Mesenchymal stem cell (in vitro differentiated cells and primary cell): Measurements from ENCODE around the gene POLR3B.
A peak's percentile ranks its signal among the peaks of the same experiment; 100 is the strongest.

Source experiments
- DNase-seq: peaks from one replicate; pipeline ENCODE4 v3.0.0-alpha.2; 2013
- H2AFZ ChIP-seq: one replicate; pipeline ENCODE4 v1.6.1; 2013; ENCODE audit warnings: low read depth, mild to moderate bottlenecking, control low read depth, inconsistent platforms, low read length, moderate library complexity
- H2AK5ac ChIP-seq: 2 replicates; pipeline ENCODE4 v1.6.1; 2013; ENCODE audit warnings: low read length, moderate library complexity, mild to moderate bottlenecking, inconsistent platforms; ENCODE audit not compliant: severe bottlenecking
- H2BK120ac ChIP-seq: one replicate; pipeline ENCODE4 v1.6.1; 2013; ENCODE audit warnings: low read depth, mild to moderate bottlenecking, inconsistent platforms, low read length, moderate library complexity
- H2BK12ac ChIP-seq, 2 experiments: one replicate each; pipeline ENCODE4 v1.6.1; 2013; ENCODE audit warnings: inconsistent platforms in 2 of 2, low read length in 2 of 2, mild to moderate bottlenecking in 2 of 2, moderate library complexity in 2 of 2, control low read depth in 1 of 2
- H2BK15ac ChIP-seq: one replicate; pipeline ENCODE4 v1.6.1; 2013; ENCODE audit warnings: mild to moderate bottlenecking, low read depth, inconsistent platforms; ENCODE audit not compliant: poor library complexity, severe bottlenecking
- H2BK5ac ChIP-seq: 2 replicates; pipeline ENCODE4 v1.6.1; 2013; ENCODE audit warnings: low read depth, mild to moderate bottlenecking, low read length, control low read depth, inconsistent platforms; ENCODE audit not compliant: poor library complexity, severe bottlenecking
- H3K14ac ChIP-seq, 2 experiments: one replicate each; pipeline ENCODE4 v1.6.1; 2013; ENCODE audit warnings: inconsistent platforms in 2 of 2, low read length in 2 of 2, control low read depth in 1 of 2, mild to moderate bottlenecking in 1 of 2, moderate library complexity in 1 of 2
- H3K18ac ChIP-seq, 2 experiments: one replicate each; pipeline ENCODE4 v1.6.1; 2013; ENCODE audit warnings: inconsistent platforms in 2 of 2, low read length in 2 of 2, control low read depth in 1 of 2, low read depth in 1 of 2, mild to moderate bottlenecking in 1 of 2
- H3K23ac ChIP-seq, 2 experiments: one replicate each; pipeline ENCODE4 v1.6.1; 2013; ENCODE audit warnings: inconsistent platforms in 2 of 2, low read length in 2 of 2, mild to moderate bottlenecking in 2 of 2, moderate library complexity in 2 of 2, control low read depth in 1 of 2
- H3K27ac ChIP-seq: 2 replicates; pipeline ENCODE4 v1.5.1; 2013; ENCODE audit warnings: mild to moderate bottlenecking, moderate library complexity, low read length, control low read depth, inconsistent platforms; ENCODE audit not compliant: poor library complexity, severe bottlenecking
- H3K27me3 ChIP-seq, 2 experiments: 2 replicates each; pipeline versions ENCODE4 v1.6.1 to v1.7.0; 2013; ENCODE audit warnings: low read length in 2 of 2, mild to moderate bottlenecking in 2 of 2, moderate library complexity in 2 of 2, control low read depth in 1 of 2, inconsistent platforms in 1 of 2; ENCODE audit not compliant: control insufficient read depth in 1 of 2, insufficient read depth in 1 of 2
- H3K36me3 ChIP-seq, 2 experiments: 2 replicates each; pipeline versions ENCODE4 v1.6.1 to v1.7.0; 2013; ENCODE audit warnings: low read length in 2 of 2, control low read depth in 1 of 2, inconsistent platforms in 1 of 2, low read depth in 1 of 2, mild to moderate bottlenecking in 1 of 2; ENCODE audit not compliant: insufficient read depth in 2 of 2, control insufficient read depth in 1 of 2
- H3K4ac ChIP-seq, 2 experiments: one replicate each; pipeline ENCODE4 v1.6.1; 2013; ENCODE audit warnings: inconsistent platforms in 2 of 2, low read length in 2 of 2, mild to moderate bottlenecking in 2 of 2, moderate library complexity in 2 of 2, control low read depth in 1 of 2, low read depth in 1 of 2
- H3K4me1 ChIP-seq: 2 replicates; pipeline ENCODE4 v1.6.1; 2013; ENCODE audit warnings: low read depth, low read length, control low read depth; ENCODE audit not compliant: control insufficient read depth, insufficient read depth
- H3K4me2 ChIP-seq: 2 replicates; pipeline ENCODE4 v1.6.1; 2013; ENCODE audit warnings: low read length, mild to moderate bottlenecking, inconsistent platforms; ENCODE audit not compliant: poor library complexity, severe bottlenecking
- H3K4me3 ChIP-seq, 2 experiments: 2 replicates each; pipeline versions ENCODE4 v1.5.1 to v1.7.0; 2013; ENCODE audit warnings: low read length in 2 of 2, mild to moderate bottlenecking in 2 of 2, control low read depth in 1 of 2, low read depth in 1 of 2; ENCODE audit not compliant: insufficient read depth in 1 of 2
- H3K79me1 ChIP-seq: replicated peaks from 2 replicates; pipeline ENCODE4 v1.6.1; 2013; ENCODE audit warnings: mild to moderate bottlenecking, control low read depth, low read length, inconsistent platforms; ENCODE audit not compliant: poor library complexity, severe bottlenecking
- H3K9ac ChIP-seq: 2 replicates; pipeline ENCODE4 v1.7.0; 2013; ENCODE audit warnings: mild to moderate bottlenecking, low read length, moderate library complexity
- H3K9me3 ChIP-seq: 2 replicates; pipeline ENCODE4 v1.7.0; 2013; ENCODE audit warnings: mild to moderate bottlenecking, low read length; ENCODE audit not compliant: control insufficient read depth
- H4K8ac ChIP-seq: one replicate; pipeline ENCODE4 v1.6.1; 2013; ENCODE audit warnings: inconsistent platforms, mild to moderate bottlenecking, low read length, moderate library complexity
- H4K91ac ChIP-seq: one replicate; pipeline ENCODE4 v1.6.1; 2013; ENCODE audit warnings: mild to moderate bottlenecking, low read length, inconsistent platforms
- WGBS: methylation state at CpG from one replicate; pipeline ENCODE4 v1.1.7; 2013; ENCODE audit warnings: mixed read lengths; 5-methylcytosine and 5-hydroxymethylcytosine counted together

Gene POLR3B

DNA sequence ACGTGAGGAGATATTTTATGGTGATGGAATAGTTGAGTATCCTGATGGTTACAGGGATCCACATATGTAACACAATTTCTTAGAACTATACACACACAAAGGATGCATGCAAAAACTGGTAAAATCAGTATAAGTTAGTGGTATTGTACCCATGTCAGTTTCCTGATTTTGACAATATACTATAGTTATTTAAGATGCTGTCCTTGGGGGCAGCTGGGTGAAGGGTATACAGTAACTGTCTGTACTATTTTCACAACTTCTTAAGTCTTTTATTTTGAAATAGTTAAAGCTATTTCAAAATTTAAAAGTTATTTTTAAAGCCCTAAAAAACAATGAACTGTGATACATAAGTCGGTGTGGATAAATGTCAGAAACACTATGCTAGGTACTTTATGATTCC, 24.5 kb upstream of the POLR3B start:
- H4K8ac ChIP-seq = no peak overlapping the region
- H3K4ac ChIP-seq = no peak overlapping the region
- H3K23ac ChIP-seq = no peak overlapping the region
- no peak overlapping the region for H3K4me2 ChIP-seq
- no peak for DNase-seq
- H4K91ac ChIP-seq = no peak overlapping the region
- H2BK5ac ChIP-seq = no peak overlapping the region
- H2BK15ac ChIP-seq = no peak overlapping the region
- 100% methylated on average over 1 of the region's 2 CpGs for WGBS
- no peak overlapping the region for H3K14ac ChIP-seq
- no peak overlapping the region for H3K4me3 ChIP-seq
- H3K18ac ChIP-seq = no peak overlapping the region
- no peaks in the 10 kb centered on the region for H3K4me1 ChIP-seq
- no peak overlapping the region for H2BK12ac ChIP-seq
- no peak overlapping the region for H2AK5ac ChIP-seq
- H3K79me1 ChIP-seq = no peaks in the 10 kb centered on the region
- no peak overlapping the region for H3K9ac ChIP-seq
- no peak overlapping the region for H3K27ac ChIP-seq
- H3K36me3 ChIP-seq = peaks cover 2 to 29% of the 10 kb centered on the region in 2 experiments
- H2BK120ac ChIP-seq = no peak overlapping the region
- H3K9me3 ChIP-seq = no peaks in the 10 kb centered on the region
- no peak overlapping the region for H2AFZ ChIP-seq
- H3K27me3 ChIP-seq = no peaks in the 10 kb centered on the region

DNA sequence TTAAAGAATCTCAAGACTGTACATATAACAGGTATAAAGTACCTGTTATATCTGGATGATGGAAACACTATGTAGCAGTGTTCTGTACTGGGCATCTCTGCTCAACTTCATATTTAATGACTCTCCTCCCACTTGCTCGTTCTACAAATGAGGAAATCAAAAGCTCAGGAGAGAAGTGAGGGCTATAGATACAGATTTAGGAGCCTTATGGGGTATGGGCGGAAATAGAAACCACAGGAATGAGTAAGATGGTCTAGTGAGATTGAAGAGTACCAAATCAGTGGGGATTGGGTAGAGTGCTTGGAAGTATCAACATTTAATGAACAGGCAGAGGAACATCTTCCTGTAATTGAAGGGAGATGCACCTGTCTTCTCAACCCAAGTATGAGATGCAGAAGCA, 23.8 kb upstream of the POLR3B start:
- no peak overlapping the region for H3K4ac ChIP-seq
- no peak overlapping the region for H3K4me3 ChIP-seq
- no peak overlapping the region for H2BK12ac ChIP-seq
- no peak overlapping the region for H2AFZ ChIP-seq
- no peaks in the 10 kb centered on the region for H3K4me1 ChIP-seq
- peaks cover 1 to 29% of the 10 kb centered on the region in 2 experiments for H3K36me3 ChIP-seq
- H3K27ac ChIP-seq = no peak overlapping the region
- H3K9ac ChIP-seq = no peak overlapping the region
- no peak for DNase-seq
- H3K27me3 ChIP-seq = no peaks in the 10 kb centered on the region
- no peak overlapping the region for H3K4me2 ChIP-seq
- WGBS = 93% methylated on average over 2 of the region's 2 CpGs
- H3K79me1 ChIP-seq = no peaks in the 10 kb centered on the region
- no peak overlapping the region for H4K8ac ChIP-seq
- H3K18ac ChIP-seq = no peak overlapping the region
- H3K14ac ChIP-seq = no peak overlapping the region
- H3K23ac ChIP-seq = no peak overlapping the region
- H3K9me3 ChIP-seq = no peaks in the 10 kb centered on the region
- no peak overlapping the region for H2BK120ac ChIP-seq
- H2BK5ac ChIP-seq = no peak overlapping the region
- H2BK15ac ChIP-seq = no peak overlapping the region
- no peak overlapping the region for H2AK5ac ChIP-seq
- no peak overlapping the region for H4K91ac ChIP-seq

- H2AK5ac ChIP-seq = no peak overlapping the region
- no peaks in the 10 kb centered on the region for H3K27me3 ChIP-seq
- no peak overlapping the region for H2BK5ac ChIP-seq
- H2AFZ ChIP-seq = no peak overlapping the region
- no peak overlapping the region for H3K23ac ChIP-seq
- no peak overlapping the region for H3K4me3 ChIP-seq
- peaks cover 3 to 7% of the 10 kb centered on the region in 2 experiments for H3K36me3 ChIP-seq
- no peak overlapping the region for H2BK120ac ChIP-seq
- no peak overlapping the region for H3K18ac ChIP-seq
- H3K79me1 ChIP-seq = no peaks in the 10 kb centered on the region
- H4K8ac ChIP-seq = no peak overlapping the region
- no peak overlapping the region for H3K27ac ChIP-seq
- no peak overlapping the region for H2BK12ac ChIP-seq
- peaks cover 1% of the 10 kb centered on the region for H3K4me1 ChIP-seq
- H4K91ac ChIP-seq = no peak overlapping the region
- no peak overlapping the region for H3K4me2 ChIP-seq
- DNase-seq = no peak
- peak overlapping the region; percentile 45 for H3K9ac ChIP-seq
- no peak overlapping the region for H3K4ac ChIP-seq
- WGBS = 100% methylated on average over 2 of the region's 2 CpGs
- no peak overlapping the region for H2BK15ac ChIP-seq
- no peak overlapping the region for H3K14ac ChIP-seq
- H3K9me3 ChIP-seq = no peaks in the 10 kb centered on the region
Observed at GRCh38 chr12:106341086-106341877, 16.3 kb upstream of the POLR3B start.

DNA sequence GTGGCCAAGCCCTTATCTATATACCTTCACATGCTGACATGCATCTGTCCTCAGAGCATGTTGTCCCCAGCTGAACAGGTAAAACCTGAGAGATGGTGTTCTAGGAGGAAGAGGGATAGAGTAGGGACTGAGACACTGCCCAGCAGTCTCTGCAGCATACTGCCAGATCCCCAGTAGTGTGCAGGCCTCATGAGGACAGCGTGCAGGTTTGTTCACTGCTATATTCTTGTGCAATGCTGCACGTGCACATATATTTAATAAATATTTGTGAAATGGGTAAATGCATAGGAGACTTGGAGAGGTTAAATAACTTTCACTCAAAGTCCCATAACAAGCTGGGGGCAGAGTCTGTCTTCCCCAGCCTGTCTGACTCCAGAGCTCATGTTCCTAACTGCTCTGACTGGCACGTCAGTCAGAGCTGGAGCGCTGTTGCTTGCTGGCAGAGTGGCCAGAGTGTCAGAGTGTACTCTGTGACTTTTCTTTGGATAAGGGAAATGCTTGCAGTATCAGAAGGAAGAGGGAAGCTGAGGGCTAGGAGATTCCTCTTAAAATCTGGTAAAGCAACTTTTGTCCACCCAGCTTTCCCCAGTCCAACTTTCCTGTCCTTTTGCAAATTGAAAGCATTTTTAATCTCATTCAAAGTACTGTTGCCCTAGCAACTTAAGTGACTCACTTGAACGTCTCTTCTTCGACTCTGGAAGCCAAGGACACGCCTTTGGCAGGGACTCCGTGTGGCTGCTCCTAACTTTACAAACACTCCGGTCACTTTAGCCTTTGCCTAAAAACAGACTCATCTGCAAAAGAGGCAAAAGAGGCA, 14.9 kb upstream of the POLR3B start:
- no peak overlapping the region for H3K23ac ChIP-seq
- H3K4ac ChIP-seq = no peak overlapping the region
- H3K79me1 ChIP-seq = no peaks in the 10 kb centered on the region
- H2BK12ac ChIP-seq = peak overlapping the region in 1 of 2 experiments; percentile 10
- H3K4me3 ChIP-seq = peak overlapping the region in 1 of 2 experiments; percentile 60
- no peaks in the 10 kb centered on the region for H3K9me3 ChIP-seq
- H2BK15ac ChIP-seq = no peak overlapping the region
- no peak overlapping the region for H3K27ac ChIP-seq
- no peak overlapping the region for H3K4me2 ChIP-seq
- no peak overlapping the region for H3K14ac ChIP-seq
- WGBS = 33% methylated on average over 6 of the region's 9 CpGs
- H3K4me1 ChIP-seq = peaks cover 1% of the 10 kb centered on the region
- no peak overlapping the region for H4K91ac ChIP-seq
- H2AFZ ChIP-seq = no peak overlapping the region
- no peak overlapping the region for H4K8ac ChIP-seq
- peaks cover 7 to 13% of the 10 kb centered on the region in 2 experiments for H3K36me3 ChIP-seq
- H2BK5ac ChIP-seq = no peak overlapping the region
- peak; percentile 83 for DNase-seq
- H2BK120ac ChIP-seq = no peak overlapping the region
- H3K18ac ChIP-seq = no peak overlapping the region
- peak overlapping the region; percentile 84 for H3K9ac ChIP-seq
- no peak overlapping the region for H2AK5ac ChIP-seq
- H3K27me3 ChIP-seq = no peaks in the 10 kb centered on the region
